H9 (cell line): ENCODE data around the gene DTNB. TPM values are rescaled to one million over a fixed set of nuclear protein-coding genes. Genes with fewer than 3 reads are reported as not detected.

Experiments
- DNase-seq: peaks from one replicate; pipeline ENCODE4 v3.0.0-alpha.2; 2017
- H2AFZ ChIP-seq: one replicate; pipeline ENCODE4 v1.6.1; 2013; ENCODE audit warnings: mild to moderate bottlenecking, low read length, control low read depth, moderate library complexity
- H2AK5ac ChIP-seq: 2 replicates; pipeline ENCODE4 v1.6.1; 2013; ENCODE audit warnings: low read length, control low read depth, mixed read lengths; ENCODE audit not compliant: insufficient read length
- H2BK120ac ChIP-seq: one replicate; pipeline ENCODE4 v1.6.1; 2013; ENCODE audit warnings: low read depth, mild to moderate bottlenecking, low read length, control low read depth, inconsistent platforms; ENCODE audit not compliant: poor library complexity, severe bottlenecking
- H2BK12ac ChIP-seq: 2 replicates; pipeline ENCODE4 v1.6.1; 2013; ENCODE audit warnings: low read length, control low read depth, mixed read lengths, low read depth; ENCODE audit not compliant: insufficient read length
- H2BK15ac ChIP-seq: 2 replicates; pipeline ENCODE4 v1.6.1; 2013; ENCODE audit warnings: low read depth, low read length, control low read depth
- H2BK20ac ChIP-seq: one replicate; pipeline ENCODE4 v1.6.1; 2013; ENCODE audit warnings: low read depth, mild to moderate bottlenecking, low read length, control low read depth, inconsistent platforms; ENCODE audit not compliant: poor library complexity, severe bottlenecking
- H2BK5ac ChIP-seq: 2 replicates; pipeline ENCODE4 v1.6.1; 2013; ENCODE audit warnings: low read length, control low read depth, mixed read lengths; ENCODE audit not compliant: insufficient read length
- H3K14ac ChIP-seq: 2 replicates; pipeline ENCODE4 v1.6.1; 2013; ENCODE audit warnings: low read length, control low read depth; ENCODE audit not compliant: insufficient read depth
- H3K18ac ChIP-seq: 2 replicates; pipeline ENCODE4 v1.6.1; 2013; ENCODE audit warnings: low read depth, mild to moderate bottlenecking, mixed read lengths, low read length, control low read depth; ENCODE audit not compliant: insufficient read length
- H3K23ac ChIP-seq: 2 replicates; pipeline ENCODE4 v1.6.1; 2013; ENCODE audit warnings: low read length, control low read depth, mixed read lengths, low read depth; ENCODE audit not compliant: insufficient read length
- H3K23me2 ChIP-seq: 2 replicates; pipeline ENCODE4 v1.6.1; 2013; ENCODE audit warnings: low read depth, mild to moderate bottlenecking, mixed read lengths, low read length, control low read depth; ENCODE audit not compliant: insufficient read length, poor library complexity, severe bottlenecking
- H3K27ac ChIP-seq: 2 replicates; pipeline ENCODE4 v1.5.1; 2013; ENCODE audit warnings: low read length, control low read depth, mixed read lengths, low read depth; ENCODE audit not compliant: insufficient read length
- H3K27me3 ChIP-seq: 2 replicates; pipeline ENCODE4 v1.6.1; 2013; ENCODE audit warnings: low read length, control low read depth, inconsistent platforms; ENCODE audit not compliant: insufficient read depth
- H3K4ac ChIP-seq: 2 replicates; pipeline ENCODE4 v1.6.1; 2013; ENCODE audit warnings: low read depth, mild to moderate bottlenecking, control low read depth, inconsistent platforms, low read length, moderate library complexity
- H3K4me1 ChIP-seq: 2 replicates; pipeline ENCODE4 v1.6.1; 2013; ENCODE audit warnings: low read length, control low read depth, inconsistent platforms; ENCODE audit not compliant: insufficient read depth
- H3K4me2 ChIP-seq: 2 replicates; pipeline ENCODE4 v1.6.1; 2013; ENCODE audit warnings: low read length, control low read depth, mixed read lengths; ENCODE audit not compliant: insufficient read length, insufficient read depth
- H3K56ac ChIP-seq: 2 replicates; pipeline ENCODE4 v1.6.1; 2013; ENCODE audit warnings: low read depth, mild to moderate bottlenecking, mixed read lengths, low read length, control low read depth; ENCODE audit not compliant: insufficient read length
- H3K79me1 ChIP-seq: 2 replicates; pipeline ENCODE4 v1.6.1; 2013; ENCODE audit warnings: low read depth, mild to moderate bottlenecking, moderate library complexity, low read length, control low read depth, inconsistent platforms; ENCODE audit not compliant: insufficient read depth, poor library complexity, severe bottlenecking
- H3K79me2 ChIP-seq: 2 replicates; pipeline ENCODE4 v1.6.1; 2013; ENCODE audit warnings: low read length, control low read depth, inconsistent platforms; ENCODE audit not compliant: insufficient read depth
- H3K9ac ChIP-seq: 2 replicates; pipeline ENCODE4 v1.6.1; 2013; ENCODE audit warnings: low read length, control low read depth, mixed read lengths; ENCODE audit not compliant: insufficient read length; ENCODE audit errors: extremely low read depth
- H3K9me3 ChIP-seq: one replicate; pipeline ENCODE4 v1.6.1; 2013; ENCODE audit warnings: low read depth, low read length, inconsistent platforms; ENCODE audit not compliant: control insufficient read depth
- H3T11ph ChIP-seq: one replicate; pipeline ENCODE4 v1.6.1; 2013; ENCODE audit warnings: mild to moderate bottlenecking, low read length, control low read depth, inconsistent platforms
- H4K20me1 ChIP-seq: one replicate; pipeline ENCODE4 v1.6.1; 2013; ENCODE audit not compliant: control insufficient read depth, insufficient read length, insufficient read depth
- H4K5ac ChIP-seq: 2 replicates; pipeline ENCODE4 v1.6.1; 2013; ENCODE audit warnings: low read depth, mild to moderate bottlenecking, mixed read lengths, low read length, control low read depth; ENCODE audit not compliant: insufficient read length
- H4K8ac ChIP-seq: replicated peaks from 2 replicates; pipeline ENCODE4 v1.6.1; 2013; ENCODE audit warnings: low read length, control low read depth, mixed read lengths, low read depth; ENCODE audit not compliant: insufficient read length
- H4K91ac ChIP-seq: 2 replicates; pipeline ENCODE4 v1.6.1; 2013; ENCODE audit warnings: low read depth, mild to moderate bottlenecking, moderate library complexity, mixed read lengths, low read length, control low read depth; ENCODE audit not compliant: insufficient read length
- H3K27ac Mint-ChIP-seq, 3 experiments: 2 replicates in 2 of 3; 3 replicates in 1 of 3; pipeline ENCODE4 v1.8.0; 2020 to 2021; ENCODE audit warnings: mixed read lengths in 3 of 3, mild to moderate bottlenecking in 1 of 3, moderate library complexity in 1 of 3
- H3K27me3 Mint-ChIP-seq: 2 replicates; pipeline ENCODE4 v1.8.0; 2021; ENCODE audit warnings: low read depth, mild to moderate bottlenecking, moderate library complexity, mixed read lengths
- H3K36me3 Mint-ChIP-seq, 3 experiments: 2 replicates in 2 of 3; 3 replicates in 1 of 3; pipeline ENCODE4 v1.8.0; 2020 to 2021; ENCODE audit warnings: low read depth in 3 of 3, mixed read lengths in 3 of 3; ENCODE audit not compliant: insufficient read depth in 1 of 3
- H3K4me1 Mint-ChIP-seq, 2 experiments: 2 replicates each; pipeline ENCODE4 v1.8.0; 2020; ENCODE audit warnings: mixed read lengths in 2 of 2
- H3K4me3 Mint-ChIP-seq, 2 experiments: 2 replicates in 1 of 2; 3 replicates in 1 of 2; pipeline ENCODE4 v1.8.0; 2020 to 2021; ENCODE audit warnings: mild to moderate bottlenecking in 2 of 2, mixed read lengths in 2 of 2, moderate library complexity in 1 of 2
- H3K9me3 Mint-ChIP-seq, 2 experiments: 2 replicates in 1 of 2; 3 replicates in 1 of 2; pipeline ENCODE4 v1.8.0; 2020; ENCODE audit warnings: mild to moderate bottlenecking in 2 of 2, mixed read lengths in 2 of 2, moderate library complexity in 1 of 2
- WGBS: extraction: QIAGEN DNeasy Blood & Tissue Kit; methylation state at CpG from one replicate; pipeline ENCODE4 v1.1.7; 2013; ENCODE audit warnings: missing lambda C conversion rate, low lambda C conversion rate, mixed read lengths; ENCODE audit not compliant: insufficient read length; ENCODE audit errors: extremely low coverage; 5-methylcytosine and 5-hydroxymethylcytosine counted together
- total RNA-seq: library from RNA; stranded (reverse); gene quantifications from 2 replicates; pipeline ENCODE4 v1.2.1, GENCODE V29; 2021
- TF ChIP-seq, protein P1 (sequence below): fragments of 200-600 bp; sonication (generic); conservative IDR thresholded peaks from 3 replicates; pipeline ENCODE4 v1.8.0; 2021; ENCODE audit warnings: antibody characterized with exemption, mild to moderate bottlenecking

Gene DTNB
- total RNA-seq, 1 experiment from 2014 or later, result 26.7 TPM

DNA sequence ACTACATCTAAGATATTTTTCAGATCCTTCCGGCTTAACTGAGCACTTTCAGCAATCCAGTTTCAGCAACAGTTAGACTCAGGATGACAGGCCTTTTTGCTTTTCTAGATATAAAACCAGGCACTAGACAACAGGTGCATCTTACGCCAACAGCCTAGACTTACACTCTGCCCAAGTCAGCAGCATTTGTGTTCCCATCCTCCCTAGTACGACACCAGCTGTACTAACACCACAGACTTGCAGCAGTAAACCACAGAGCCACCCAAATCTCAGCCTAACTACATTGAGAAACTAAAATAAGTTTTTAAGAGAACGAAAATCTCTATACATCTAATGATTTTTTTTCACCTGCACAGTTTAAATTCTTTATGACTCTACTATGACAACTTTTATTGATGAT is 241.8 kb downstream of the DTNB start:
- H3K27ac ChIP-seq, result no peak overlapping the region
- no peak overlapping the region for H2BK15ac ChIP-seq
- no peak overlapping the region for H3K4ac ChIP-seq
- no CpG with 5 or more reads among the region's 4 CpGs for WGBS
- peaks cover under 1 to 1% of the 10 kb centered on the region in 2 experiments for H3K4me1 Mint-ChIP-seq
- no peaks in the 10 kb centered on the region for H3K27me3 ChIP-seq
- no peak overlapping the region for H3K14ac ChIP-seq
- no peak overlapping the region for H4K8ac ChIP-seq
- no peak overlapping the region for H3T11ph ChIP-seq
- H3K18ac ChIP-seq, result no peak overlapping the region
- H4K91ac ChIP-seq, result no peak overlapping the region
- no peaks in the 10 kb centered on the region for H4K20me1 ChIP-seq
- no peak overlapping the region for H2BK12ac ChIP-seq
- H3K79me2 ChIP-seq, result no peaks in the 10 kb centered on the region
- TF ChIP-seq, protein P1, sequence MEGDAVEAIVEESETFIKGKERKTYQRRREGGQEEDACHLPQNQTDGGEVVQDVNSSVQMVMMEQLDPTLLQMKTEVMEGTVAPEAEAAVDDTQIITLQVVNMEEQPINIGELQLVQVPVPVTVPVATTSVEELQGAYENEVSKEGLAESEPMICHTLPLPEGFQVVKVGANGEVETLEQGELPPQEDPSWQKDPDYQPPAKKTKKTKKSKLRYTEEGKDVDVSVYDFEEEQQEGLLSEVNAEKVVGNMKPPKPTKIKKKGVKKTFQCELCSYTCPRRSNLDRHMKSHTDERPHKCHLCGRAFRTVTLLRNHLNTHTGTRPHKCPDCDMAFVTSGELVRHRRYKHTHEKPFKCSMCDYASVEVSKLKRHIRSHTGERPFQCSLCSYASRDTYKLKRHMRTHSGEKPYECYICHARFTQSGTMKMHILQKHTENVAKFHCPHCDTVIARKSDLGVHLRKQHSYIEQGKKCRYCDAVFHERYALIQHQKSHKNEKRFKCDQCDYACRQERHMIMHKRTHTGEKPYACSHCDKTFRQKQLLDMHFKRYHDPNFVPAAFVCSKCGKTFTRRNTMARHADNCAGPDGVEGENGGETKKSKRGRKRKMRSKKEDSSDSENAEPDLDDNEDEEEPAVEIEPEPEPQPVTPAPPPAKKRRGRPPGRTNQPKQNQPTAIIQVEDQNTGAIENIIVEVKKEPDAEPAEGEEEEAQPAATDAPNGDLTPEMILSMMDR, result no peak
- H3K4me3 Mint-ChIP-seq, result no peak overlapping the region
- peaks cover 7 to 14% (median 9%) of the 10 kb centered on the region in 3 experiments; a peak in 6 of 7 replicates for H3K36me3 Mint-ChIP-seq
- H3K56ac ChIP-seq, result no peak overlapping the region
- H2AFZ ChIP-seq, result no peak overlapping the region
- H3K9me3 ChIP-seq, result no peaks in the 10 kb centered on the region
- H2AK5ac ChIP-seq, result no peak overlapping the region
- no peak overlapping the region for H4K5ac ChIP-seq
- no peak overlapping the region for H2BK5ac ChIP-seq
- no peak overlapping the region for H3K4me2 ChIP-seq
- no peak for DNase-seq
- H3K9me3 Mint-ChIP-seq, result peaks cover 4 to 9% of the 10 kb centered on the region in 2 experiments; a peak in 1 of 5 replicates
- H2BK120ac ChIP-seq, result no peak overlapping the region
- no peaks in the 10 kb centered on the region for H3K27me3 Mint-ChIP-seq
- H3K4me1 ChIP-seq, result no peaks in the 10 kb centered on the region
- no peak overlapping the region for H2BK20ac ChIP-seq
- H3K23ac ChIP-seq, result peak overlapping the region; percentile 70
- H3K23me2 ChIP-seq, result no peaks in the 10 kb centered on the region
- no peak overlapping the region for H3K9ac ChIP-seq
- H3K79me1 ChIP-seq, result no peaks in the 10 kb centered on the region
- H3K27ac Mint-ChIP-seq, result no peak overlapping the region
